Fibroblast of gingiva (primary cell): ENCODE measurements around the gene OIT3.
"Not testable (repeated sequence)": the region's sequence is repeated elsewhere in the genome, so short reads cannot be mapped to it uniquely, and the experiment has no call there.

Source experiments
- DNase-seq: peaks from one replicate; pipeline ENCODE4 v3.0.0-alpha.2; 2011; ENCODE audit warnings: low read depth

OIT3 gene

DNA sequence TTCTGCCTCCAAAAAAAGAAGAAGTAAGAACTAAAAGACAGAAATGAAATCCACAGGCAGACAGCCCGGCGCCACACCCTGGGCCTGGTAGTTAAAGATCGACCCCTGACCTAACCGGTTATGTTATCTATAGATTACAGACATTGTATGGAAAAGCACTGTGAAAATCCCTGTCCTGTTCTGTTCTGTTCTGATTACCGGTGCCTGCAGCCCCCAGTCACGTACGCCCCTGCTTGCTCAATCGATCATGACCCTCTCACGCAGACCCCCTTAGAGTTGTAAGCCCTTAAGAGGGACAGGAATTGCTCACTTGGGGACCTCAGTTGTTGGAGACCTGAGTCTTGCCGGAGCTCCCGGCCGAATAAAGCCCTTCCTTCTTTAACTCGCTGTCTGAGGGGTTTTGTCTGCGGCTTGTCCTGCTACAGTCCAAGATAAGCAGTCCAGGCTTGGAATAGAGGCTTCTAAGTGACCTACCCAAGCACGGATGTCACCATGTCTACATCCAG lies 10.5 kb downstream of the OIT3 start:
- not testable (repeated sequence) for DNase-seq

DNA sequence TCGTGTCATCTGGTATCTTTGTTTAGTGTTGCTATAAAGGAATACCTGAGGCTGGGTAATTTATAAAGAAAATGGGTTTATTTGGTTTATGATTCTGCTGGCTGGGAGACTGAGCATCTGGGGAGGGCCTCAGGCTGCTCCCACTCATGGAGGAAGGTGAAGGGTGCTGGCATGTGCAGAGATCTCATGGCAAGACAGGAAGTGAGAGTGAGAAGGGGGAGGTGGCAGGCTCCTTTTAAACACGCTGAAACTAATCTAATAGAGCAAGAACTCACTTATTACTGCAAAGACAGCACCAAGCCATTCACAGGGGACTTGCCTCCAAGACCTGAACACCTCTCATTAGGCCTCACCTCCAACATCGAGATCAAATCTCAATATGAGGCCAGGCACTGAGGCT lies 11.3 kb downstream of the OIT3 start:
- no peak for DNase-seq

GRCh38 chr10:72906446-72906845 lies 12.9 kb downstream of the OIT3 start:
- DNase-seq, result no peak

- DNase-seq, result no peak
These were observed 17.2 kb downstream of the OIT3 start for GRCh38 chr10:72910705-72911104.

- DNase-seq, result no peak
These were observed 18.2 kb downstream of the OIT3 start for GRCh38 chr10:72911758-72912157.

- DNase-seq, result no peak
These were observed 19.2 kb downstream of the OIT3 start for GRCh38 chr10:72912736-72913135.

DNA sequence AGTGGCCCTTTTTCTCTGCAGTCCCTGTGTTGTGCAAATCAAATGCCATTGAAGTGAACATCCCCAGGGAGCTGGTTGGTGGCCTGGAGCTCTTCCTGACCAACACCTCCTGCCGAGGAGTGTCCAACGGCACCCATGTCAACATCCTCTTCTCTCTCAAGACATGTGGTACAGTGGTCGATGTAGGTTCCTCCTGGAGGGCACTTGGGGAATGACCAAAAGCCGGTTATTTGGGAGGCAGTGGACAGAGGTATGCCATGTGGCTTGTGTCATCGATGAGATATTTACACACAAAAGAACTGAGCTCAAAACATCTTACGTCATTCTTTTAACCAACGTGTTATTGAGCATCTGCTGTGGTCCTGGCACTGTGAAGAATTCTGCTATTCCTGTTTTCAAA lies 19.7 kb downstream of the OIT3 start:
- DNase-seq, result no peak

GRCh38 chr10:72917201-72917600 lies 23.7 kb downstream of the OIT3 start:
- DNase-seq, result not testable (repeated sequence)

- not testable (repeated sequence) for DNase-seq
These were observed 24.3 kb downstream of the OIT3 start for GRCh38 chr10:72917803-72918332.

DNA sequence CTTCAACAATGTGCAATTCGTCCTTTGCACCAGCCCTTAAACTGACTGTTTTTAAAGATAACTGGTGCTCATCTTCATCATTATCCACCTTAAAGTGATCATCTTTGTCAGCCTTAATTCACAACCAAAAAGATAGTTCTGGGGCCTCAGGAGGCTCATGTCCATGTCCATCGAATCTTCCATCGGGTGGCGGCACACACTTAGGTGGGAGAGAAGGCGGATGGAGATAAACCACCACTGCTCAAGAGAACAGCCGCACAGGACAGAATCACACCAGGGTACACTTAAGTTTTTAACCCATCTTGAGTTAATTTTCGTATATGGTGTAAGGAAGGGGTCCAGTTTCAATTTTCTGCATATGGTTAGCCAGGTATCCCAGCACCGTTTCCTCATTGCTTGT lies 24.8 kb downstream of the OIT3 start:
- DNase-seq, result no peak

- DNase-seq, result peak; percentile 4
These were observed 27.7 kb downstream of the OIT3 start for GRCh38 chr10:72921147-72921683.

DNA sequence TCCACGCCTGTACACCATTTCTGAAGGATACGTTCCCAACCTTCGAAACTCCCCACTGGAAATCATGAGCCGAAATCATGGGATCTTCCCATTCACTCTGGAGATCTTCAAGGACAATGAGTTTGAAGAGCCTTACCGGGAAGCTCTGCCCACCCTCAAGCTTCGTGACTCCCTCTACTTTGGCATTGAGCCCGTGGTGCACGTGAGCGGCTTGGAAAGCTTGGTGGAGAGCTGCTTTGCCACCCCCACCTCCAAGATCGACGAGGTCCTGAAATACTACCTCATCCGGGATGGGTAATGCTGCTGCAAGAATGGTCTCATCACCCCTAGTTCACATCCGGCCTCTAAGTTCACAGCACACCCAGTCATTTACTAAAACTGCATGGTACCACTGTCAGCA lies 30.8 kb downstream of the OIT3 start:
- no peak for DNase-seq

DNA sequence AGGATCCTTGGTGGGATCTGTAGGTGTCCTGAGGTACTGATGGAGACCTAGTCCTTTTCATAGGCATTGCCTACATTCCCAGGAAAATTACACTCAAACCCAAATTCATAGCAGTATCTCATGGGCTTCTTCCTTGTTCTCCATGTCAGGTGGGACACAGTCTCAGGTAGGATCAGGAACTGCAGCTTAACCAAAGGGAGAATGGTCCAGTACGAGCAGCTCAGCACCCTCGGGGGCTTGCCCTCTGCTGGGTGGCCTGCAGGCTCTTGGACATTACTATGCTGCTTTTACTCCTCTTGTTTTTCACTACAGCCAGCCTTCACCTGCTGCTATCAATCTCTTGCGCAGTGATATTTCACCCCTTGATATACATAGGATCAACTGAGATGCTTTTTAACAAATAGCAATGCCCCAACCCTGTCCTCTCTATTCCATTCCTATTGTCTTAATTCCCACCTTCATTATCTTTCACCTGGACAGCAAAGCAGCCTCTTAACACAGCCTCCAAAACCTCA lies 32.5 kb downstream of the OIT3 start:
- DNase-seq, result no peak

DNA sequence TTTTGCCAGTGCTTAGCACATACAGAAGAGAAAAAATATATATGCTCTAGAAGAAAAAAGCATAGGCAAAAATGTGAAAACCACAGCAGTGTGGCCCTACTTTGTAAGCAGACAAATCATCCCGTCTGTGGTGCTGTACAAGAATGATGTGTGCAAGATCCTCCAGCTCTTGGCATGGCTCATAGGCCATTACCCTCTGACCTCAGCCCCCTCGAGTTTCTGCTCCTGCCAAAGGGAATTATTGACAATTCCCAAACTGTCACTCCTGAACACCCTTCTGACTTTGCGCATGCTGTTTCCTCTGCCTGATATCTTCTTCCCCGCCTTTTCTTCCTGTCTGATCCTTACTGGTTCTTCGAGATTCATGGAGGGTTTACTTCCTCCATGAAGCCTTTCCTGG lies 33.9 kb downstream of the OIT3 start:
- DNase-seq, result no peak

- DNase-seq, result no peak
These were observed 35.3 kb downstream of the OIT3 start for GRCh38 chr10:72928798-72929197.

DNA sequence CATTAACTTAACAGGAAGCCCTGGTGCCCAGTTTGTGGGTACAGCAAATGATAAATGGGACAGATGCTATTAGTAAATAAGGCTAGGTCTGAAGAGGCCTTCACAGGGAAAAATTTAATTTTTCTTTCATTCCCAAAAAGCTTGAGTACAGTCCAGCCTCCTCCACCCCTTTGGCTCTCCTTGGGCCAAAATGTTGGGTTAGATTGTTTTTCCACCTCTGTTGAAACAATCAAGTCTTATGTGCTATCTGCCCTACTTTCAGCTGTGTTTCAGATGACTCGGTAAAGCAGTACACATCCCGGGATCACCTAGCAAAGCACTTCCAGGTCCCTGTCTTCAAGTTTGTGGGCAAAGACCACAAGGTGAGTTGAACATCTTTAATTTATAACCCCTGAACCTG lies 36.7 kb downstream of the OIT3 start:
- DNase-seq, result no peak

- peak; percentile 54 for DNase-seq
These were observed 38.9 kb downstream of the OIT3 start for GRCh38 chr10:72932259-72933015.

DNA sequence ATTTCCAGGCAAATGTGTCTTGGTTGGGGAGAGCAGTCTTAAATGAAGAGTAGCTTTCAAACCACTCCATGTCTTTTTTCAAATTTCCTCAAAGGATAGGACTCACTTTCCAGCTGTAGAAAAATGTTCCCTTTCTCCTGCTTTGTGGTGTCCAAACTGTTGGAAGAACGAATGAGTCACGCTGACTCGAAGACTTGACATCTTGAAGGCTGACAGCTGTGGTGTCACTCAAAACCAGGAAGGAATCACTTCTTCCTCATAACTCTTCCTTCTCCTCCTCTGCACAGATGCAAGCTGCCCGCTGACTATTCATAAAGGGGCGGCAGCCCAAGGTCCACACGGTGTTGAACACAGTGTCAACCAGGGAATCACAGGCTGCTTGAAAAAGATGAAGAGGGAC lies 41.8 kb downstream of the OIT3 start:
- DNase-seq, result no peak

GRCh38 chr10:72943498-72944234 lies 50.1 kb downstream of the OIT3 start:
- no peak for DNase-seq

DNA sequence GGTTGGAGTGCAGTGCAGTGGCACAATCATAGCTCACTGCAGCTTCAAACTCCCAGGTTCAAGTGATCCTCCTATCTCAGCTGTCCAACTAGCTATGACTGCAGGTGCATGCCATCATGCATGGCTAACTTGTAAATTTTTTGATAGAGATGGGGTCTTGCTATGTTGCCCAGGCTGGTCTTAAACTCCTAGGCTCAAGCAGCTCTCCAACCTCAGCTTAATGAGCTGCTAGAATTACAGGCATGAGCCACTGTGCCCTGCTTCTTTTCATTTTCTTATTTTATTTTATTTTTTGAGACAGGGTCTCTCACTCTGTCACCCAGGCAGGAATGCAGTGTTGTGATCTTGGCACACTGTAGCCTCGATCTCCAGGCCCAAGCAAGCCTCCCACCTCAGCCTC lies 53.4 kb downstream of the OIT3 start:
- no peak for DNase-seq

- DNase-seq, result no peak
These were observed 55.2 kb downstream of the OIT3 start for GRCh38 chr10:72948762-72949161.

GRCh38 chr10:72951760-72952159 lies 58.2 kb downstream of the OIT3 start:
- no peak for DNase-seq

DNA sequence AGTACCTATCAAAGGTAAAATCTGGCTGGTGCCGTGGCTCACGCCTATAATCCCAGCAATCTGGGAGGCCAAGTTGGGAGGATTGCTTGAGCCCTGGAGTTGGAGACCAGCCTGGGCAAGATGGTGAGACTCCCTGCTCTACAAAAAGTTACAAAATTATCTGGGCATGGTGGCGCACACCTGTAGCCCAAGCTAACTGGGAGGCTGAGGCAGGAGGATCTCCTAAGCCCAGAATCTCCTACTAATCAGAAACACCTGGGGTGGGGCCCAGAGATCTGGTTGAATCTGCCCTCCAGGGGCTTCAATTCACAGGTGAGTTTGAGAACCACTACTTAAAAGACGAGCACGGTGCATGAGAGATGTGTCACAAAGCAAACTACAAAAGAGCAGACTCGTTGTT lies 58.6 kb downstream of the OIT3 start:
- no peak for DNase-seq
